Pancreas (tissue), 10 donors: ENCODE results near the gene TFE3. TPM values are rescaled to one million over a fixed set of nuclear protein-coding genes. Genes with fewer than 3 reads are reported as not detected.

Source experiments
- ATAC-seq, 4 donors: fragments of 200-7000 bp; cut with Tn5 transposase; one replicate each; pipeline versions ENCODE4 v1.8.0 to v1.9.1; 2020; ENCODE audit warnings: mild to moderate bottlenecking in 4 of 4, moderate library complexity in 4 of 4
- DNase-seq, 6 donors: peaks; one replicate each; pipeline ENCODE4 v3.0.0-alpha.2; 2020
- FAIRE-seq: peaks from 2 replicates; lab custom pipeline; 2012; peaks lifted over from hg19 to GRCh38; lab: Jason Lieb, UNC
- H3K27ac ChIP-seq, 4 donors: fragments of 200-600 bp; sonication (generic); 1 replicate in 3 of 4; 2 replicates in 1 of 4; pipeline versions ENCODE4 v1.5.0 to v1.8.0; 2020
- H3K27me3 ChIP-seq, 4 donors: fragments of 200-600 bp; one replicate each; pipeline ENCODE4 v1.8.0; 2021
- H3K36me3 ChIP-seq, 3 donors: fragments of 200-600 bp; sonication (generic) in 1 of 3; one replicate each; pipeline versions ENCODE4 v1.5.0 to v1.8.0; 2020 to 2021
- H3K4me1 ChIP-seq, 3 donors: fragments of 200-600 bp; one replicate each; pipeline ENCODE4 v1.8.0; 2021
- H3K4me3 ChIP-seq, 4 donors: fragments of 200-600 bp; sonication (generic) in 2 of 4; one replicate each; pipeline versions ENCODE4 v1.5.0 to v1.8.0; 2020 to 2021
- H3K9me3 ChIP-seq, 4 donors: fragments of 200-600 bp; one replicate each; pipeline ENCODE4 v1.8.0; 2021
- CTCF ChIP-seq, 4 donors: fragments of 200-600 bp; sonication (generic) in 3 of 4; IDR thresholded peaks; one replicate each; pipeline versions ENCODE4 v1.5.0 to v1.8.0; 2021; ENCODE audit warnings: antibody characterized with exemption in 4 of 4
- WGBS, 2 donors: extraction: QIAGEN DNeasy Blood & Tissue Kit; methylation state at CpG; one replicate each; pipeline ENCODE4 v1.1.7; 2013; 5-methylcytosine and 5-hydroxymethylcytosine counted together
- intact Hi-C, 3 donors: fragments of 100-400 bp; cut with DNase I; formaldehyde crosslinking; loops; one replicate each; pipeline versions ENCODE4 v1.11.1 to v1.14.2; 2022
- polyA plus RNA-seq, 2 donors: library from polyadenylated mRNA; stranded (reverse); fragments of 200-250 nt; gene quantifications; one replicate each; pipeline ENCODE4 v1.2.3, GENCODE V29; 2013
- total RNA-seq, 6 donors: library from RNA; stranded (reverse); fragmentation: NEBNext Ultra II Directional in 4 of 6; extraction: Animal tissue kit (Norgen Biotek cat#: 25700) in 4 of 6; gene quantifications; one replicate each; pipeline versions ENCODE4 v1.2.1 to v1.2.4, GENCODE V29; 2021 to 2023
- donor health status: healthy with polysubstance abuse.
- donor health status: DM: no; HTN: no; CAD: no; lungs with moderate emphysema.
- donor health status: DM: no; HTN: no; CAD: no.
- donor health status: control.
- donor health status: control.
- donor health status: Bipolar disorder and iron deficiency.
- donor health status: DM: yes; HTN: yes; CAD: no.
- donor health status: DM: no; HTN: no; CAD: no.
- donor health status: DM: no; HTN: no; CAD: no.
- donor health status: DM: yes; HTN: yes; CAD: no.

TFE3 gene
- total and polyA plus RNA-seq, 8 donors: 8.5 to 20.6 (median 13.6) TPM

- no peaks in the 10 kb centered on the region for H3K9me3 ChIP-seq
- TF ChIP-seq CTCF (IDR thresholded peaks at IDR 0.05): no peak
- peak; percentile 89 to 96 (median 94) for ATAC-seq
- intact Hi-C loops: no loop called here
- WGBS, 2 donors: 4 to 42% methylated on average over 5 of the region's 5 CpGs
- FAIRE-seq: no peak
- H3K4me1 ChIP-seq: peaks cover 0 to 3% (median 0%) of the 10 kb centered on the region in 3 donors
- no peaks in the 10 kb centered on the region for H3K36me3 ChIP-seq
- peak within 1 kb of the TSS; percentile 45 to 73 (median 66) for H3K27ac ChIP-seq
- H3K27me3 ChIP-seq: no peaks in the 10 kb centered on the region
- peak in 5 of 6 donors; percentile 54 to 87 (median 61) for DNase-seq
- peak within 1 kb of the TSS in 3 of 4 donors; percentile 7 to 41 (median 38) for H3K4me3 ChIP-seq
Measured at GRCh38 chrX:49058794-49059193, 15.6 kb upstream of the TFE3 start, which contains the start of gene CCDC120. Gene CCDC120 (plus strand): TSS chrX:49058999. CDS start chrX:49062042, 3,043 bp downstream.

GRCh38 chrX:49054073-49054762, 11.1 kb upstream of the TFE3 start:
- FAIRE-seq (no peak), ATAC-seq (no peak)
- intact Hi-C loops: no loop called here

GRCh38 chrX:49053223-49054072, 10.3 kb upstream of the TFE3 start:
- intact Hi-C loops: no loop called here
- 1 to 33% methylated on average over 41 to 76 of the region's 79 CpGs for WGBS, 2 donors
- Histone ChIP-seq H3K4me1 (no peaks in the 10 kb centered on the region), H3K36me3 (no peaks in the 10 kb centered on the region), H3K27ac (peak overlapping the region; percentile 61 to 71 (median 67)), H3K4me3 (peak overlapping the region in 3 of 4 donors; percentile 26 to 56 (median 47)), H3K9me3 (no peaks in the 10 kb centered on the region), H3K27me3 (no peaks in the 10 kb centered on the region)
- no peak for TF ChIP-seq CTCF (IDR thresholded peaks at IDR 0.05)
- DNase-seq (peak; percentile 54 to 84 (median 68)), FAIRE-seq (no peak), ATAC-seq (peak; percentile 81 to 87 (median 84))

More at GRCh38 chrX:49054073-49054762, 11.1 kb upstream of the TFE3 start:
- DNase-seq: no peak
- no peaks in the 10 kb centered on the region for H3K4me1 ChIP-seq
- peak overlapping the region; percentile 61 to 71 (median 67) for H3K27ac ChIP-seq
- no peak for TF ChIP-seq CTCF (IDR thresholded peaks at IDR 0.05)
- no peaks in the 10 kb centered on the region for H3K36me3 ChIP-seq
- no peaks in the 10 kb centered on the region for H3K9me3 ChIP-seq
- WGBS, 2 donors: 73 to 91% methylated on average over 5 of the region's 5 CpGs
- no peaks in the 10 kb centered on the region for H3K27me3 ChIP-seq
- H3K4me3 ChIP-seq: peak overlapping the region in 3 of 4 donors; percentile 26 to 56 (median 47)

- FAIRE-seq (no peak), DNase-seq (no peak), ATAC-seq (no peak)
- Histone ChIP-seq H3K36me3 (peaks cover 0 to 2% (median 0%) of the 10 kb centered on the region in 3 donors), H3K27me3 (no peaks in the 10 kb centered on the region), H3K4me1 (peaks cover 0 to 4% (median 0%) of the 10 kb centered on the region in 3 donors), H3K27ac (peak overlapping the region in 3 of 4 donors; percentile 46 to 74 (median 72)), H3K9me3 (no peaks in the 10 kb centered on the region), H3K4me3 (peak overlapping the region in 1 of 4 donors; percentile 22)
- WGBS, 2 donors: 11 to 36% methylated on average over 13 of the region's 13 CpGs
- intact Hi-C loops: no loop called here
- TF ChIP-seq CTCF (IDR thresholded peaks at IDR 0.05): peak in 1 of 4 donors; percentile 4
Measured at GRCh38 chrX:49043987-49044281, 777 bp upstream of the TFE3 start.
